ENCODE results near the gene CYTH3.

Gene CYTH3

GRCh38 chr7:6237730-6238129 is 34.7 kb downstream of the CYTH3 start:
- Histone ChIP-seq H3K27me3 (ENCODE audit: control insufficient read depth, insufficient read depth, low read length) (no peaks in the 10 kb centered on the region), H3K4me1 (no peaks in the 10 kb centered on the region), H3K9ac (no peak overlapping the region), H2AFZ (no peak overlapping the region), H3K4me3 (ENCODE audit: low read depth, low read length) (no peak overlapping the region), H3K36me3 (ENCODE audit: control insufficient read depth, insufficient read depth, low read length) (no peaks in the 10 kb centered on the region), H3K27ac (no peak overlapping the region), H3K79me2 (peaks cover 21% of the 10 kb centered on the region), H3K9me3 (ENCODE audit: control insufficient read depth, low read length) (no peaks in the 10 kb centered on the region), H3K4me2 (ENCODE audit: low read length) (no peak overlapping the region)
- TF ChIP-seq, protein P1, sequence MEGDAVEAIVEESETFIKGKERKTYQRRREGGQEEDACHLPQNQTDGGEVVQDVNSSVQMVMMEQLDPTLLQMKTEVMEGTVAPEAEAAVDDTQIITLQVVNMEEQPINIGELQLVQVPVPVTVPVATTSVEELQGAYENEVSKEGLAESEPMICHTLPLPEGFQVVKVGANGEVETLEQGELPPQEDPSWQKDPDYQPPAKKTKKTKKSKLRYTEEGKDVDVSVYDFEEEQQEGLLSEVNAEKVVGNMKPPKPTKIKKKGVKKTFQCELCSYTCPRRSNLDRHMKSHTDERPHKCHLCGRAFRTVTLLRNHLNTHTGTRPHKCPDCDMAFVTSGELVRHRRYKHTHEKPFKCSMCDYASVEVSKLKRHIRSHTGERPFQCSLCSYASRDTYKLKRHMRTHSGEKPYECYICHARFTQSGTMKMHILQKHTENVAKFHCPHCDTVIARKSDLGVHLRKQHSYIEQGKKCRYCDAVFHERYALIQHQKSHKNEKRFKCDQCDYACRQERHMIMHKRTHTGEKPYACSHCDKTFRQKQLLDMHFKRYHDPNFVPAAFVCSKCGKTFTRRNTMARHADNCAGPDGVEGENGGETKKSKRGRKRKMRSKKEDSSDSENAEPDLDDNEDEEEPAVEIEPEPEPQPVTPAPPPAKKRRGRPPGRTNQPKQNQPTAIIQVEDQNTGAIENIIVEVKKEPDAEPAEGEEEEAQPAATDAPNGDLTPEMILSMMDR (IDR thresholded peaks at IDR 0.05) = no peak

DNA sequence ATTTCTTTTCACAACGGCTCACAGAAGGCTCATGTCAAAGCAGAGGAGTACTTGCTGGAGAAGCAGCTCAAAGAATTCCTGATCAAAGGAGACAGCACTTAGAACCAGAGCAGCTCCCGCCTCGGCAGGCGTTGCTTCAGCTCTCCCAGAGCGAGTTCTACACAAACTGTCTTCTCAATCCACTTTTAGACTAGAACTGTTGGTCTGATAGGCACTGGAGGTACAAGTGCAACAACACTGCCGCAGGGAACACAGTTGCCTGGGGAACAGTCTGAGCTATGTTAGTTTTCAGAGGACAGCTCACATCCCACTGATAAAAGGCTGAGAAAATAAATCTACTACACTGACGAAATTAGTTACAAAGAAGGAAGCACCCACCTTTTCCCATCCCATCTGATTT is 35.4 kb downstream of the CYTH3 start:
- Histone ChIP-seq H2AFZ (no peak overlapping the region), H3K4me1 (no peaks in the 10 kb centered on the region), H3K9me3 (ENCODE audit: control insufficient read depth, low read length) (no peaks in the 10 kb centered on the region), H3K79me2 (peaks cover 21% of the 10 kb centered on the region), H3K27ac (no peak overlapping the region), H3K27me3 (ENCODE audit: control insufficient read depth, insufficient read depth, low read length) (no peaks in the 10 kb centered on the region), H3K4me3 (ENCODE audit: low read depth, low read length) (no peak overlapping the region), H3K36me3 (ENCODE audit: control insufficient read depth, insufficient read depth, low read length) (no peaks in the 10 kb centered on the region), H3K9ac (no peak overlapping the region), H3K4me2 (ENCODE audit: low read length) (no peak overlapping the region)
- TF ChIP-seq, protein P1 (IDR thresholded peaks at IDR 0.05) = no peak

- no peaks in the 10 kb centered on the region for H3K4me1 ChIP-seq
Observed at GRCh38 chr7:6235029-6235871, 37.2 kb downstream of the CYTH3 start.

GRCh38 chr7:6234384-6234783 is 38.0 kb downstream of the CYTH3 start:
- Histone ChIP-seq H3K4me2 (ENCODE audit: low read length) (no peak overlapping the region), H3K9ac (no peak overlapping the region), H2AFZ (no peak overlapping the region), H3K4me1 (no peaks in the 10 kb centered on the region), H3K4me3 (ENCODE audit: low read depth, low read length) (no peak overlapping the region), H3K79me2 (peaks cover 21% of the 10 kb centered on the region), H3K27ac (no peak overlapping the region), H3K9me3 (ENCODE audit: control insufficient read depth, low read length) (no peaks in the 10 kb centered on the region), H3K27me3 (ENCODE audit: control insufficient read depth, insufficient read depth, low read length) (no peaks in the 10 kb centered on the region), H3K36me3 (ENCODE audit: control insufficient read depth, insufficient read depth, low read length) (no peaks in the 10 kb centered on the region)
- TF ChIP-seq, protein P1 (IDR thresholded peaks at IDR 0.05) = no peak

More at GRCh38 chr7:6235029-6235871, 37.2 kb downstream of the CYTH3 start:
- TF ChIP-seq, protein P1 (IDR thresholded peaks at IDR 0.05) = no peak
- peaks cover 21% of the 10 kb centered on the region for H3K79me2 ChIP-seq
- H3K27ac ChIP-seq = no peak overlapping the region
- H3K9ac ChIP-seq = no peak overlapping the region
- H3K9me3 ChIP-seq (ENCODE audit: control insufficient read depth, low read length) = no peaks in the 10 kb centered on the region
- no peak overlapping the region for H2AFZ ChIP-seq
- no peak overlapping the region for H3K4me2 ChIP-seq (ENCODE audit: low read length)
- H3K27me3 ChIP-seq (ENCODE audit: control insufficient read depth, insufficient read depth, low read length) = no peaks in the 10 kb centered on the region
- H3K36me3 ChIP-seq (ENCODE audit: control insufficient read depth, insufficient read depth, low read length) = no peaks in the 10 kb centered on the region
- H3K4me3 ChIP-seq (ENCODE audit: low read depth, low read length) = no peak overlapping the region

DNA sequence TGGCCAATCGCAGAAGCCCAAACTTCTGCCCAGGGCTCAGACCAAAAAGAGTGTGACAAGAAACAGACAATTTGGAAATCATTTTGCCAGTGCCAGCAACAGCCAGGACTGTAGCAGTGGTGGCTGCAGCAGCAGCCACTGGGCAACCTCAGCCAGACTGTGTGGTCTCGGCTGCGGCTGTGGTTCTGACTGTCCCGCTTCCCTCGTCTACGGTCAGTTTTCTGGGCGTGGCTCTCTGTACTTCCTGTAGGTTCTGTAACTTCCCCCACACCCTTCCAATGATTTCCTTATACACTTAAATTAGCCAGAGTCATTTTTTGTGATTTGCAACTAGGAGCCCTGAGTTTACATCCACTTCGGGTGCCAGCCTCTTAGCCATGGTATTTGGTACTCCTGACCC is 39.9 kb downstream of the CYTH3 start:
- Histone ChIP-seq H3K9ac (no peak overlapping the region), H3K4me2 (ENCODE audit: low read length) (no peak overlapping the region), H3K79me2 (peaks cover 21% of the 10 kb centered on the region), H3K9me3 (ENCODE audit: control insufficient read depth, low read length) (no peaks in the 10 kb centered on the region), H3K27me3 (ENCODE audit: control insufficient read depth, insufficient read depth, low read length) (no peaks in the 10 kb centered on the region), H3K27ac (no peak overlapping the region), H2AFZ (no peak overlapping the region), H3K36me3 (ENCODE audit: control insufficient read depth, insufficient read depth, low read length) (no peaks in the 10 kb centered on the region), H3K4me3 (ENCODE audit: low read depth, low read length) (no peak overlapping the region), H3K4me1 (no peaks in the 10 kb centered on the region)
- TF ChIP-seq, protein P1 (IDR thresholded peaks at IDR 0.05) = no peak
